B cell (primary cell): ENCODE measurements around the gene SELL. TPM values are rescaled to one million over a fixed set of nuclear protein-coding genes. Genes with fewer than 3 reads are reported as not detected.

ENCODE experiments used
- ATAC-seq: fragments of 200-7000 bp; cut with Tn5 transposase; one replicate; pipeline ENCODE4 v1.10.0; 2021; ENCODE audit warnings: low read depth, mild to moderate bottlenecking, moderate number of reproducible peaks, moderate library complexity
- CTCF ChIA-PET: fragments of 350-600 bp; sonication (Branson Sonifier 250); formaldehyde crosslinking; loops from one replicate; lab custom pipeline; 2021; ENCODE audit warnings: antibody characterized with exemption, inconsistent platforms; lab: Charles Lee
- POLR2A ChIA-PET: fragments of 350-600 bp; sonication (Branson Sonifier 250); formaldehyde crosslinking; loops from one replicate; lab custom pipeline; 2021; ENCODE audit warnings: antibody characterized with exemption; lab: Charles Lee
- DNase-seq: peaks from one replicate; pipeline ENCODE4 v3.0.0; 2013
- H2AFZ ChIP-seq: 2 replicates; pipeline ENCODE4 v1.6.1; 2012; ENCODE audit warnings: mild to moderate bottlenecking, low read depth, low read length; ENCODE audit not compliant: insufficient read depth, poor library complexity, severe bottlenecking
- H3K27ac ChIP-seq, 2 donors: 1 replicate in 1 of 2; 2 replicates in 1 of 2; pipeline ENCODE4 v1.5.1; 2012 to 2013; ENCODE audit warnings: low read length in 2 of 2, mild to moderate bottlenecking in 2 of 2, moderate library complexity in 1 of 2
- H3K27me3 ChIP-seq, 4 experiments: fragments of 200-600 bp in 1 of 4; sonication (generic) in 1 of 4; replicated peaks in 1 of 4; 1 replicate in 2 of 4; 2 replicates in 2 of 4; pipeline versions ENCODE4 v1.6.1 to v1.7.0; 2013 to 2016; ENCODE audit warnings: low read length in 3 of 4, mild to moderate bottlenecking in 2 of 4, mixed read lengths in 1 of 4, moderate library complexity in 1 of 4; ENCODE audit not compliant: insufficient read depth in 4 of 4, control insufficient read depth in 3 of 4; ENCODE audit errors: control extremely low read depth in 1 of 4
- H3K36me3 ChIP-seq, 2 experiments: replicated peaks in 1 of 2; 1 replicate in 1 of 2; 2 replicates in 1 of 2; pipeline versions ENCODE4 v1.6.1 to v1.7.1; 2013; ENCODE audit warnings: low read length in 1 of 2; ENCODE audit not compliant: insufficient read depth in 2 of 2, control insufficient read depth in 1 of 2; ENCODE audit errors: control extremely low read depth in 1 of 2, extremely low read depth in 1 of 2
- H3K4me1 ChIP-seq, 2 donors: fragments of 200-600 bp in 1 of 2; sonication (generic) in 1 of 2; 1 replicate in 1 of 2; 2 replicates in 1 of 2; pipeline versions ENCODE4 v1.5.1 to v1.6.1; 2013 to 2017; ENCODE audit warnings: low read length in 2 of 2; ENCODE audit not compliant: control insufficient read depth in 2 of 2, insufficient read depth in 2 of 2
- H3K4me2 ChIP-seq: replicated peaks from 2 replicates; pipeline ENCODE3; 2012; ENCODE audit warnings: mild to moderate bottlenecking, low read depth, low read length; ENCODE audit not compliant: poor library complexity, severe bottlenecking
- H3K4me3 ChIP-seq, 5 experiments: fragments of 200-600 bp in 1 of 5; sonication (generic) in 1 of 5; 1 replicate in 3 of 5; 2 replicates in 2 of 5; pipeline versions ENCODE4 v1.5.1 to v1.7.0; 2011 to 2016; ENCODE audit warnings: low read length in 4 of 5, mild to moderate bottlenecking in 4 of 5, low read depth in 2 of 5, control low read depth in 1 of 5, moderate library complexity in 1 of 5; ENCODE audit not compliant: insufficient read depth in 1 of 5; ENCODE audit errors: control extremely low read depth in 1 of 5, extremely low read depth in 1 of 5
- H3K79me2 ChIP-seq: fragments of 200-600 bp; sonication (generic); one replicate; pipeline ENCODE4 v1.6.0; 2016; ENCODE audit warnings: low read length; ENCODE audit not compliant: control insufficient read depth, insufficient read depth
- H3K9ac ChIP-seq: fragments of 200-600 bp; sonication (generic); 2 replicates; pipeline ENCODE4 v1.6.1; 2017; ENCODE audit warnings: mild to moderate bottlenecking, low read length, moderate library complexity
- H3K9me3 ChIP-seq, 3 donors: one replicate each; pipeline versions ENCODE4 v1.6.1 to v1.7.1; 2013; ENCODE audit warnings: low read length in 2 of 3; ENCODE audit not compliant: control insufficient read depth in 2 of 3, insufficient read depth in 1 of 3; ENCODE audit errors: control extremely low read depth in 1 of 3
- H4K20me1 ChIP-seq: 2 replicates; pipeline ENCODE4 v1.6.0; 2012; ENCODE audit warnings: mild to moderate bottlenecking, low read length; ENCODE audit not compliant: insufficient read depth, control insufficient read depth, poor library complexity, severe bottlenecking
- H3K27ac Mint-ChIP-seq: one replicate; pipeline ENCODE4 v1.8.0; 2021; ENCODE audit warnings: mixed read lengths
- H3K27me3 Mint-ChIP-seq: one replicate; pipeline ENCODE4 v1.8.0; 2021; ENCODE audit warnings: mixed read lengths
- H3K4me1 Mint-ChIP-seq: one replicate; pipeline ENCODE4 v1.8.0; 2021; ENCODE audit warnings: mixed read lengths
- H3K4me3 Mint-ChIP-seq: one replicate; pipeline ENCODE4 v1.8.0; 2021; ENCODE audit warnings: mixed read lengths
- H3K9me3 Mint-ChIP-seq: one replicate; pipeline ENCODE4 v1.8.0; 2022; ENCODE audit warnings: mixed read lengths; ENCODE audit not compliant: insufficient read depth
- CTCF ChIP-seq: fragments of 200-600 bp; IDR thresholded peaks from one replicate; pipeline ENCODE4 v1.8.0; 2022; ENCODE audit warnings: antibody characterized with exemption, mild to moderate bottlenecking
- EZH2 ChIP-seq: IDR thresholded peaks from 2 replicates; pipeline ENCODE4 v1.6.1; 2012; ENCODE audit warnings: borderline replicate concordance, low read depth, mild to moderate bottlenecking, moderate library complexity, low read length; ENCODE audit not compliant: insufficient read depth, poor library complexity, severe bottlenecking
- WGBS: methylation state at CpG from one replicate; pipeline ENCODE4 v1.1.5; 2013; ENCODE audit warnings: missing lambda C conversion rate; ENCODE audit not compliant: insufficient coverage; 5-methylcytosine and 5-hydroxymethylcytosine counted together
- intact Hi-C: fragments of 100-400 bp; cut with micrococcal nuclease; formaldehyde crosslinking; loops from one replicate; pipeline ENCODE4 v1.10.0; 2022
- polyA plus RNA-seq: library from polyadenylated mRNA; depleted of rRNA; stranded (reverse); fragments of >200 nt; gene quantifications from 2 replicates; pipeline ENCODE4 v1.2.3, GENCODE V29; 2012
- total RNA-seq, 2 donors: library from RNA; stranded (reverse); fragments of 120-200 nt in 1 of 2; gene quantifications; 1 replicate in 1 of 2; 2 replicates in 1 of 2; pipeline versions ENCODE4 v1.2.3 to v1.2.4, GENCODE V29; 2013 to 2022

Gene SELL
- total and polyA plus RNA-seq, 2 donors (not counting 1 experiment from before 2014, with no cell fraction given) = 250 to 258 TPM

DNA sequence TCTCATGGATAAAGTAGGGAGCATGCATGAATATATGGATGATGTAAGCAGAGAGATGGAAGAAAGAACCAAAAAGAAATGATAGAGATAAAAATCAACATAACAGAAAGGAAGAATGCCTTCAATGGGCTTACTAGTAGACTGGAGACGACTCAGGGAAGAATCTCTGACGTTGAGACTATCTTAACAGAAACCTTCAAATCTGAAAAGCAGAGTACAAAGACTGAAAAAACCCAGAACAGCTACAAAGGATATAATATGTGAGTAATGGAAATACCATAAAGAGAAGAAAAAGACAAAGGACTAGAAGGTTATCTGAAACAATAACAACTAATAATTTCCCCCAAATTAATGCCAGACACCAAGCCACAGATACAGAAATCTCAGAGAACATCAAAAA lies 63.2 kb downstream of the SELL start:
- no peak overlapping the region for H3K27ac Mint-ChIP-seq
- H2AFZ ChIP-seq = no peak overlapping the region
- no peaks in the 10 kb centered on the region for H3K79me2 ChIP-seq
- intact Hi-C loops = no loop called here
- ATAC-seq (no peak), DNase-seq (no peak)
- no peaks in the 10 kb centered on the region for H3K27me3 ChIP-seq
- peaks cover 0 to 4% (median 3%) of the 10 kb centered on the region in 3 donors for H3K9me3 ChIP-seq
- no peak overlapping the region for H3K9ac ChIP-seq
- ChIA-PET CTCF (interaction anchor here (2.5 kb wide), 1 partner anchor 64 kb away, joined by 11 read pairs; no protein-coding TSS in a partner anchor), POLR2A (no interaction called here)
- H3K4me3 ChIP-seq = no peak overlapping the region
- H4K20me1 ChIP-seq = no peaks in the 10 kb centered on the region
- H3K4me2 ChIP-seq = no peak overlapping the region
- no peak overlapping the region for H3K27ac ChIP-seq
- no CpG with 5 or more reads among the region's 2 CpGs for WGBS
- TF ChIP-seq EZH2 = no peak
- TF ChIP-seq CTCF = no peak
- peaks cover 19% of the 10 kb centered on the region for H3K4me1 Mint-ChIP-seq
- no peaks in the 10 kb centered on the region for H3K36me3 ChIP-seq
- H3K27me3 Mint-ChIP-seq = no peaks in the 10 kb centered on the region
- H3K4me1 ChIP-seq = peaks cover 4 to 7% of the 10 kb centered on the region in 2 donors
- no peaks in the 10 kb centered on the region for H3K9me3 Mint-ChIP-seq
- H3K4me3 Mint-ChIP-seq = no peak overlapping the region

DNA sequence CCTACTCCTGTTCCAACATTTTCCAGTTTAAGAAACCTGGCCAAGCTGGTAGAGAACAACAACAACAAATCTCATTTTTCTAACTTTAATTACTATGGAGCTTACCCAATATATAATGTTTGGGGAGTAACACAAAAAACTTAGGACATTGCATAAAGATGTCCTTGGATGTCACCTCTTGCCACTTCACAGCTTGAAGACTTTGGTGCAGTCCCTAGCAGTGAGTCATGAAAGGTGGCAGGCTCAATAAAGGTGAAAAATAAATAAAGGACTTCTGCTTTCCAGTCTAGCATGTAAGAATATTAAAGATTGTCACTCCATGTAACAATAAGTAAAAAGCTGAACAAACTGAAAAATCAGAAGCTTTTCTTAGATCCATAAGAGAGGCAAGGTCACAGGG lies 63.9 kb downstream of the SELL start:
- Histone ChIP-seq H3K4me2 (no peak overlapping the region), H3K9me3 (peaks cover 0 to 4% (median 3%) of the 10 kb centered on the region in 3 donors), H3K4me3 (no peak overlapping the region), H3K79me2 (no peaks in the 10 kb centered on the region), H3K27me3 (no peaks in the 10 kb centered on the region), H2AFZ (no peak overlapping the region), H3K36me3 (no peaks in the 10 kb centered on the region), H3K9ac (no peak overlapping the region), H3K27ac (no peak overlapping the region), H3K4me1 (peaks cover 4 to 7% of the 10 kb centered on the region in 2 donors), H4K20me1 (no peaks in the 10 kb centered on the region)
- TF ChIP-seq EZH2 (no peak), CTCF (no peak)
- DNase-seq (no peak), ATAC-seq (no peak)
- H3K4me1 Mint-ChIP-seq = peaks cover 21% of the 10 kb centered on the region
- ChIA-PET CTCF (interaction anchor here (2.5 kb wide), 1 partner anchor 65 kb away, joined by 11 read pairs; no protein-coding TSS in a partner anchor), POLR2A (no interaction called here)
- H3K27ac Mint-ChIP-seq = no peak overlapping the region
- no peak overlapping the region for H3K4me3 Mint-ChIP-seq
- H3K9me3 Mint-ChIP-seq = no peaks in the 10 kb centered on the region
- intact Hi-C loops = no loop called here
- no peaks in the 10 kb centered on the region for H3K27me3 Mint-ChIP-seq
